IMR-90 (cell line): ENCODE measurements around the gene JPT1.

ENCODE experiments used
- BHLHE40 ChIP-seq: fragments of 150-350 bp; IDR thresholded peaks from 2 replicates; pipeline ENCODE4 v1.6.1; 2016; ENCODE audit warnings: mild to moderate bottlenecking, low read depth, low read length
- CTCF ChIP-seq: conservative IDR thresholded peaks from 2 replicates; pipeline ENCODE4 v1.5.1; 2012; ENCODE audit warnings: mild to moderate bottlenecking, low read depth, low read length, improper control_type of control experiment
- POLR2A ChIP-seq: IDR thresholded peaks from 2 replicates; pipeline ENCODE4 v1.6.1; 2012; ENCODE audit warnings: mild to moderate bottlenecking, low read depth, low read length

GRCh38 chr17:75174996-75175395, 20.7 kb upstream of the JPT1 start:
- TF ChIP-seq POLR2A (no peak), CTCF (no peak), BHLHE40 (no peak)
